HG02884 (cell line): Measurements from ENCODE around the gene KNCN.

Experiments used
- ATAC-seq: cut with Tn5 transposase; IDR thresholded peaks from one replicate; pipeline ENCODE4 v1.9.1; 2021; ENCODE audit warnings: mild to moderate bottlenecking, moderate library complexity; ENCODE audit not compliant: unreplicated experiment

KNCN gene

GRCh38 chr1:46526013-46526690, 25.3 kb downstream of the KNCN start:
- no peak for ATAC-seq

- no peak for ATAC-seq
These were observed 26.0 kb downstream of the KNCN start for GRCh38 chr1:46525253-46525983.

GRCh38 chr1:46524843-46525242, 26.6 kb downstream of the KNCN start:
- no peak for ATAC-seq

GRCh38 chr1:46523496-46524353, 27.7 kb downstream of the KNCN start:
- no peak for ATAC-seq

GRCh38 chr1:46522969-46523320, 28.5 kb downstream of the KNCN start:
- no peak for ATAC-seq

GRCh38 chr1:46522184-46522968, 29.1 kb downstream of the KNCN start:
- peak; percentile 60 for ATAC-seq

- no peak for ATAC-seq
These were observed 30.0 kb downstream of the KNCN start for GRCh38 chr1:46521414-46521813.

- no peak for ATAC-seq
These were observed 31.2 kb downstream of the KNCN start for GRCh38 chr1:46520063-46520911.

GRCh38 chr1:46519209-46519608, 32.2 kb downstream of the KNCN start:
- no peak for ATAC-seq

GRCh38 chr1:46517932-46518498, 33.4 kb downstream of the KNCN start:
- ATAC-seq, result no peak

- ATAC-seq, result no peak
These were observed 34.3 kb downstream of the KNCN start for GRCh38 chr1:46517010-46517600.

GRCh38 chr1:46516200-46516950, 35.1 kb downstream of the KNCN start:
- ATAC-seq, result no peak

GRCh38 chr1:46515576-46515975, 35.9 kb downstream of the KNCN start:
- no peak for ATAC-seq

- no peak for ATAC-seq
These were observed 37.9 kb downstream of the KNCN start for GRCh38 chr1:46513536-46513935.

GRCh38 chr1:46512792-46513190, 38.7 kb downstream of the KNCN start:
- ATAC-seq, result no peak

- ATAC-seq, result no peak
These were observed 39.2 kb downstream of the KNCN start for GRCh38 chr1:46512135-46512791.

- no peak for ATAC-seq
These were observed 40.5 kb downstream of the KNCN start for GRCh38 chr1:46510998-46511365.

GRCh38 chr1:46510341-46510997, 41.0 kb downstream of the KNCN start:
- no peak for ATAC-seq
